ENCODE results near the gene SLC22A8.
"Not testable (repeated sequence)": the region's sequence is repeated elsewhere in the genome, so short reads cannot be mapped to it uniquely, and the experiment has no call there.

The SLC22A8 gene

DNA sequence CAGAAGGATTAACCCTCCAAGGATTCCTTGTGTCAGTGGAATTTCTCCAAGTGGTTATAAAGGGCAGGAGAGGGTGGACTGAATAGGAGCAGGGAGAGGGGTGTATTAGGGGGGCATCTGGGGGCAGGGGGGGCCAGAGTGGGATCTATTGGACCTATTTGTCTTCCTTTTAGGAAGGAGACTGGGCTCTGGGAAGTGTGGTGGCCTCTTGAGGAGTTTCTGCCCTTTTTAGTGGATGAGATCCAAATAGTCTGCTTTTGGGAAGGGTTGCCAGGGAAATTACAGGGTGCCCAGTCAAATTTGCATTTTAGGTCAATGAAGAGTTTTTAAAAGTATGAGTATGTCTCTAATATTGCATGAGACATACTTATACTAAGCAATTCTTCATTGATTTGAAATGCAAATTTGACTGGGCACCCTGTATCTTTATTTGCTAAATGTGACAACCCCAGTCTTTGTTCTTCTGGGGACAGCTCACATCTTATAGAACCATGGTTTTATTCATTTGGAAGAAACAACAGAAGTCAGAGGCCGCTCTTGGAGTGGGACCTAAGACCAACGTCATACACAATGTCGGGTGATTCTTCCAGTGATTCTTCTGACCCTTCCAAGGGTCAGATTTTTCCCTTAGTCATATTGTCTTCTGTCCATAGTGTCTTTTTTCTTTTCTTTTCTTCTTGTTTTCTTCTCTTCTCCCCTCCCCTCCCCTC, 30.4 kb downstream of the SLC22A8 start:
- no peak for DNase-seq

DNA sequence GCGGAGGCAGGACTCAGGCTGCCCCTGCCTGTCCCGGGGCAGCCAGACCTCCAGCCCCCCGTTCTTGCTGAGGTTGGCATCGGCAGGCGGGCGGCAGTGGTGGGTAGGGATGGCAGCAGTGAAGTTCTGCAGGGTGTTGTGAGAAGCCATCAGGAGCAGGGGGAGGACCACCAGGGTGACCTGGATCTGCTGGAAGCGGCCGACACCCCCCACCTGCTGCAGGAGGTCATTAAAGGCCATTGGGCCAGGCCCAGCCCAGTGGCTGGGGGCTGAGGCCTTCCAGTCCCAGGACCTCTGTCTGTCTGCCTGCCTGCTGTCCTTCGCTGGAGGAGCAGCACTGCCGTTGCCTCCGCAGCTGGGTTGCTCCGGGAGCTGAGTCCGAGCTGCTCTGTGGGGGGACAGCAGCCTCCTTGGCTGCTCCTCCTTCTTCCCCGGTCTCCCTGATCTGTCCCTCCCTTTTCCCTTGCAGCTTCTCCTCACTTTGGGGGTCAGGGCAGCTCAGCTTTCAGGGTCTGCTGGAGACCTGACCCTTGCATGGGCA, 31.1 kb downstream of the SLC22A8 start, which contains the start of gene SLC22A6:
TSS of gene SLC22A6 (minus strand) at position 517 of the 541 bp plus-strand sequence. CDS start at position 240, 277 bp downstream.
- DNase-seq = no peak

DNA sequence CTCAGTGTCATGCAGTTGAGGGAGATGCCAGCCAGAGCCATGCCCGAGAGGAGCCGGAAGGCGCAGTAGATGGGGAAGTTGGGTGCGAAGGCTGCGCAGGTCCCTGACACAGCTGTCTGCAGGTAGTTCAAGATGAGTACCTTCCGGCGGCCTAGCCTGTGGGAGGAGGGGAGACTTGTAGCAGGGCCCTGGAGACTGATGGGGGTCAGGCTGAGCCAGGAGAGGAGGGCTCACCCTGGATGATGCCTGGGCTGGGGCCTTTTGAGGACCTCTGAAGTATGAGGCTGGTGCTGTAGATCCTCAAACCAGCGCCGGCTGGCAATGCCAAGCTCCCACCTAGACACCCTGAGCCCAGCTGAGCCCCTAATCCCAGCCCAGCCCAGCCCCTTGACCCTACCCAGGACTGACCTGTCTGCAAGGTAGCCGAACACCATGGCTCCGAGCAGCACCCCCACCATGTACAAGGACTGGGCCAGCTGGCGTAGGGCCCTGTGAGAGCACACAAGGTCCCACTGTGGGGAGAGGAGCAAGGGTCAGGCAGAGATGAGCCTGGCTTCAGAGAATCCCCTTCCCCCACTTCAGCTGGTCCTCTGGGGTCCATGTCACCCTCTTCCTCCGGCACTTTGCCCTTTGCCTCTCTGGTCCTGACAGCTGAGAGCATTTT, 32.0 kb downstream of the SLC22A8 start:
- no peak for DNase-seq

DNA sequence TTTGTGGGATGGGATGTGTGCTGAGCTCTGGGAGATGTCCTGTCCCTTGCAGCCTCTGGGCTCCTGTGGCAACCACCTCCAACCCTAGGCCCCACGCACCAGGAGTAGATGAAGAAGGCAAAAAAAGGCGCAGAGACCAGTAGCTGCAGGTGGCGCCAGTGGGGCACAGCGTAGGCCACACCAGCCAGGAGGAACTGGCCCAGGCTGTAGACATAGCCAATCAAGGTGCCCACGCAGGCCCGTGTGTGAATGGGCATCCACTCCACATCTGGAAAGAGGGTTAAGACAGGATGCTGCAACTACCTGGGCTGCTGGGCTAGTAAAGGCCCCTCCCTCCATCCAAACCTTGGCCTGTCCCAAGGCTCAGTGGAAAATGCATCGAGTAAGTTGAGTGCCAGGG, 33.9 kb downstream of the SLC22A8 start:
- no peak for DNase-seq

DNA sequence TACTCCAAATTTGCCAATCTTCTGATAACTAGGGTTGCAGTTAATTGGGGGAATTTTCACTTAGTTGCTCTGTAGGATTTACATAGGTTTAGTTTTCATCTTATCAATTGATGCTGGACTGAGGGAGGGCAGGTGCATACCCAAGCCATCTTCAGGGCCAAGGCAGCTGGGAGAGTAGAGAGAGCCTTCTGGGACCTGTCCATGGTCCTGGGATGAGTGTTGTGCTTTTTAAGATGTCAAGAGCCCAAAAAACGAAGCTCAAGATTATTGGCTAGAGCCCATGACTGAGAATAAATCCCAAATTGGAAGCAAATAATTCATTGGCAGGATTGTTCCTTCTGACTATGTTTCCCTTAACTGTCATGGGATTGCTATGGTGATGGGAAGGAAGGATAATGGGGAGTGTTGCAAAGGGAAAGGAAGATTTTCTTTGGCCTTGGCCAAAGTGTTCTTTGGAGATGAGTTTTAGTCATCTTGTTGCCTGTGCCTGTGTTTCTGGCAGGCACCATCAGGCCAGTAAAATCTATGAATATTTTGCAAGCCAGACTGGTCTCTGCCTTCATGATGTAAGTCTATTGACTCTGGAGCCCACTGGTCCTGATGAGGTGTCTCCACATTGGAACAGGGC, 35.4 kb downstream of the SLC22A8 start:
- no peak for DNase-seq

DNA sequence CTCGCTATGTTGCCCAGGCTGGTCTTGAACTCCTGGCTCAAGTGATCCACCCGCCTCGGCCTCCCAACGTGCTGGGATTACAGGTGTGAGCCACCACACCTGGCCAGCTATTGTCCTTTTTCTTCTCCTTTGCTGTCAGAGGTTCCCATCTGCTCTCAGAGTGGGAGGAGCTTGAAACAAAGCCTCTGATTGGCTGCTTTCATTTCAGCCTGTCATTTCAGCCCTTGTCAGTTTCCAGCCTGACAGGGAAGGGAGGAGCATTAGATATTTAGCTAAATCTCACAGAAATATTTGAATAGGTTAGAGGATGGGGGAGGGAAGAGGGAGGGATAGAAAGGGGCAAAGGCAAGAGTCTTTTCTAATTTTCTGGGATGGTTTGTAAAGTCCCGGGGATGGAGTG, 39.5 kb downstream of the SLC22A8 start:
- no peak for DNase-seq

DNA sequence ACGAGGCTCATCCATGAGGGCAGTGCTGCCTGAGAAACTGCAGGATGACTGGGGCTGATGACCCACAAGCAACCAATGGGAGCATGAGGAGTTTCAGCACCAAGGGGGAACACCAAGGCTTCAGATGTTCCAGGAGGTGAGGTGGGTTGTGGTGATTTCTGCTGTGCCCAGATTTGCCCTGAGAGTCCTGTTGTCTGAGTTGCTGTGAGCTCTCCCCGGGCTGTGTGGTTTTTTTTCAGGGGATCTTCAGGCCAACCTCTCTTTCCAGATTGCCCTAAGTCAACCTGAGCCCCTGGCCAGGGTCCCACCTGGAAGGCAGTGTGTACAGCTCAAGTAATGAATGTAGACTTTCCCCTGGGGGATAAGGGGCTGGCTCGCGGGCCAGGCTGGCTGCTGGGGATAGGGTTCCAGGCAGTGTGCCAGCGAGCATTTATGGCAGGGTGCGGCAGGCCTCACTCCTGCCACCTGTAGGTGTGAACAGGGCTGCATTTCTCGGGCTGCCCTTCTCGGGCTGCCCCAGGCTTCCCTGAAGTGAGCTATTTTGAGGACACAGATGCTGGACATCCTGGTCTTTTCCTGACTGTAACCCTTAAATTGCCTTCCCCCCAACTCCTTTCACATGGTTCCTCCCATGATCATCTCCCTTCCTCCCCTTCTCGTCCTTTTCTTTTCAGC, 40.7 kb downstream of the SLC22A8 start:
- no peak for DNase-seq

DNA sequence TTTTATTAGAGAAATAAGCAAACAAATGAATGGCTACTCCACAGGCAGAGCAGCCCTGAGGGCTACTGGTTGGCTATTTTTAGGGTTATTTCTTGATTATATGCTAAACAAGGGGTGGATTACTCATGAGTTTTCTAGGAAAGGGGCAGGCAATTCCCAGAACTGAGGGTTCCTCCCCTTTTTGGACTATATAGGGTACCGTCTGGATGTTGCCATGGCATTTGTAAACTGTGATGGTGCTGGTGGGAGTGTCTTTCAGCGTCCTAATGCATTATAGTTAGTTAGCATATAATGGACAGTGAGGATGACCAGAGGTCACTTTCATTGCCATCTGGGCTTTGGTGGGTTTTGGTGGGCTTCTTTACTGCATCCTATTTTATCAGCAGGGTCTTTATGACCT, 50.1 kb downstream of the SLC22A8 start:
- DNase-seq = no peak

DNA sequence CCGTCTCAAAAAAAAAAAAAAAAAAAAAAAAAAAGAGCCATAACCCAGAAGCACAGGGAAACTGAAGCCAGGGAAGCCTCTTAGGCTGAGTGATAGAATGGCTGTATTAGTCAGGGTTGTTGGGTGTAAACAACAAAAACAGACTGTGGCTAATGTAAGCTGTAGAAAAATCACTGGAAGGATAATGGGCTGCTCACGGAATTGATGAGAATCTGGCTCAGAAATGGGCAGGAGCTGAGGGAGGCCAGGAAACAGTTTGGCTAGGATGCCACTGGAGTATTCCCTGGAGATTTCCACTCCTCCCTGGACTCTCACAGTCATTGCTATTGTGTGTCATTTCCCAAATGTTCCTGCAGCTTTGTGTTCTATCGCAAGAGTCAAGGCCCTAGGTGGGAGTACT, 53.2 kb downstream of the SLC22A8 start:
- DNase-seq = no peak

DNA sequence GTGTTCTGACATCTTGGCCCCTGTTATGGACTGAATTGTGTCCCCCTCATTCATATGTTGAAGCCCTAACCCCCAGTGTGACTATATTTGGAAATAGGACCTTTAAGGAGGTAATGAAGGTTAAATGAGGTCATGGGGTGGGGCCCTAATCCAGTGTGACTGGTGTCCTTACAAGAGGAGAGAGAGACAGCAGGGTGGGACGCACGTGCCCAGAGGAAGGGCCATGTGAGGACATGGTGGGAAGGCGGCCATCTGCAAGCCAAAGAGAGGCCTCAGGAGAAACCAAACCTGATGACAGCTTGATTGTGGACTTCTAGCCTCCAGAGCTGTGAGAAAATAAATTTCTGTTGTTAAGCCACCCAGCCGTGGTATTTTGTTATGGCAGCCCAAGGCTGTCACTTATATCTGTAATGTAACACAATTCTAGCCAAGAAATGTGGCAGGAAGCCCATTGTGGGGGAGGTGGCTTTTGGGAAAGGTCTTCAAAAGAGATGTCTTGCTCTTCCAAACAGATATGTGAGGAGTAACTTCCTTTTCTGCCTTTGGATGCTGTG, 54.5 kb downstream of the SLC22A8 start:
- DNase-seq = no peak

DNA sequence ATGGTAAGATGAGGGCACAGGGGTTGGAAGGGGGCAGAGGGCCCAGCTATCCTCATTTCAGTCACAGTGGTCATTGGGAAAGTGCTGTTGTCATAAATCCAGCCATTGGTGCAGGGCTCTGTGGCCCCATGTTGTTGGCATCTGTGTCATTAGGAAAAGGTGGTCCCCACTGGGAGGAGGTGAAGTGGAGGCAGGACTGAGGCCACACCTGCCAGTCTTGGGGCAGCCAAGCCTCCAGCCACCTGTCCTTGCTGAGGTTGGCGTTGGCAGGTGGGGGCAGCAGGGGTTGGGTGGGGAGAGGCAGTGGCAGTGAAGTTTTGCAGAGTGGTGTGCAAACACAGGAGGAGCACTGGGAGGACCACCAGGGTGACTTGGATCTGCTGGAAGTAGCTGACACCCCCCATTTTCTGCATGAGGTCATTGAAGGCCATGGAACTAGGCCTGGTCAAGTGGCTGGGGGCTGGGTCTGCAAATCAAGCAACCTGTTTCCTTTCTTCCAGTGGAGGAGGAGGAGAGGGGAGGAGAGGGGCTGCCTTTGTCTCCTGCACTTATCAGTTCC, 56.1 kb downstream of the SLC22A8 start:
- no peak for DNase-seq

DNA sequence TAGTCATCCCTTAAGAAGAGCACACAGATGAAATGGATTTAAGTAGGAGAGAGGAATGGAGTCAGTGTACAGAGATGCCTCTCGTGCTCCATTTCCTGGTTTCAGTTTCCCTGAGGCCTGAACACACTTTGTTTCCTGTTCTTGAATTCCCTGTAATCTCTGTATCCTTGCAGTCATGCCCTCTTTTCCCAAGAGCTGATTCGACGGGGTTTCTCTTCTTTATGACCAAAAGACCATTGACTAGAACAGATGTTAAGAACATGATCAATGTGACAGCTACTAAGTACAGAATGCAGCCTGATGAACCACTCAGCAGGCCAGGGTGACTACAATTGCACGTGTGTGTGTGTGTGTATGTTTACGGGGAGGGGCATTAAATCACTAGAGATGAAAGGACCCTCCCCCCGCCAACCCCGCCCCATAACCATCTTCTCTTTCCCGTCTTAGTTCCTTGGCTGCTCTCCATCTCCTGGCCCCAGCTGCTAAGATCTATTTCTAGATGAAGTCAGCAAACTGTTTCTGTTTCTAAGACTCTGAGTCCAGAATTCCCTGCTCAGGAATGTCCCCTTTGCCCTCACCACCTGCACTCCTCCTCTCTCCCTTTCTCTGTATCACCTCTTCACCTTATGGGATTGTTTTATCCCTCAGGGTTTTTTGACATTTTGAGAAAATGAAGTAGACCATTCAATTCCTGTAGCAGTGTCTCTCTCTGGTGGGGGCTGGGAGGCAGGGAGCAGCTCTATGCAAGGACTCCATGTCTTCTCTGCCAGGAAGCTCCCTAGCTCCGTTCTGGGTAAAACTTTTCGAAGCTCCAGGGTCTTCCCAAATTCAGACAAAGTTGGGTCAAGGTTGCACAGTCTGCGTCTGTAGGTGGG, 56.9 kb downstream of the SLC22A8 start:
- no peak for DNase-seq

DNA sequence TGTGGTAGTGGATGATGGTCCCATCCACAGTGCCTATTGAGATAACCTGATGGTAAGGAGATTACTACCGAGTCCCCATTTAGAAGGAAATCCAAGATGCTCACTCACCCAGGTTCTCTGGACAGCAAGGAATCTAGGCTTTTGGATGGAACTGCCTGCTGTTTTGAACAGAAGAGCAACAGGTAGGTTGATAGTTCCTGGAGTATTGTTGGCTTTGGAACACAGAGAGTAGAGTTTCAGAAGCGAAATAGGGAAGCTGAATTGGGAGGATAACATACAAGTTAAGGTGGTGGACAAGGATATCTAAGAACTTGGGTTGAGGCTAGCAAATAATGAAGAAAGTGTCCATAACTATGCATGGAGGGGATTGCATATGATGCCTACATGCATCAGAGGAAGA, 58.5 kb downstream of the SLC22A8 start:
- DNase-seq = no peak

DNA sequence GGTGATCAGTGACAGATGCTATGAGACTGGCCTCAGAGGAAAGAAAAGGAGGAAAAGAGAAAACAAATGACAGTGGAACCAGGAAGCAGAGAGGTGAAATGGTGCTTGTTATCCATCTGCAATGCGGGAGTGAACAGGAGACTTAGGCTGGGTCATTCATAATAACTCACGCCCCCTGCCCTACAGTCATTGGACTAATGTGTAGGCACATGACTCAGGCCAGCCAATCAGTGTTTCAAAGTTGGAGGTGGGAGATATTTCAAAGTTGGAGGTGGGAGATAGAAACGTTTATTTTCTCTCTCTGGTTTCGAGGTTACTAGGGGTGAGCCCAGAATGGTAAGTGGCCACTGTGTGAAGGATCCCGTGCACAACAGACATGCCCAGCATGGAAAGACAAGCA, 61.2 kb downstream of the SLC22A8 start:
- no peak for DNase-seq

DNA sequence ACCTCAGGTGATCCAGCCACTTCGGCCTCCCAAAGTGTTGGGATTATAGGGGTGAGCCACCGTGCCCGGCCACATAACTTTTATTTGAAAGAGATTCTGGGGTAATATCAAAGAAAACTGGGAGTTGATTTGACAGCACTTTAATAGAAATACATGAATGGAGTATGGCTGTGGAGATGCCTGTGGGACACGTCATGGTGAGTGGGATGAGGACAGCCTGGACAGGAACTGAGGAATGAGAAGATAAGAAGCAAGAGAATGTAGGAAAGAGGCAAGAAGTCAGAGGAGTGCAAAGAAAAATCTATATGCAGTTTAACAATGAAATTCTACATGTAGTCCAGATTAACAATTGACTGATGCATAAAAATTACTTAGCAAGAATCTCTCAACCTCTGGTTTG, 61.8 kb downstream of the SLC22A8 start:
- DNase-seq = no peak

DNA sequence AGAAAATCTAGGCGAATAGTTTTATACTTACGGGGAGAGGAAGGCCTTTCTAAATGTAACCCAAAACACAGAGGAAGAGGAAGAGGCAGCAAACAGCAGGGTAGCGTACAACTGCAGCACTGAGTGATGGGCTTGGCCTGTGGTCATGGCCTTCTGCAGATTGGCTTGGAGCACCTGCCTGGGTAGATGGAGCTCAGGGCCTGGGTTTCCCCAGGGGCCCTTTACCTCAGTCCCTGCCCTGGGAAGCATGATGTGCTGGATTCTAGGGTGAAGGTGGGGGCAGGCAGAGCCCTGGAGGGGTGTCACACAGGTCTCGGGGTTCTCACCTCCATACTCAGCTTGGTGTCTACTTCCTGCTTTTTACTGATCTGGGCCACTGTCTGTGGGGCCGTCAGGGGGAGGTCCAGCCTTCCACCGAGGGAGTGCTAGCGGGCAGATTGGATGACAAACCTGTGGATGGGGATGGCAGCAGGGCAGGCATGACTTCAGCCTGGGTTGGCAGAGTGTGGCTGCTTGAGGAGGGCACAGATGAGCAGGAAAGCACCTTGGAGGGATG, 66.8 kb downstream of the SLC22A8 start:
- DNase-seq = no peak

DNA sequence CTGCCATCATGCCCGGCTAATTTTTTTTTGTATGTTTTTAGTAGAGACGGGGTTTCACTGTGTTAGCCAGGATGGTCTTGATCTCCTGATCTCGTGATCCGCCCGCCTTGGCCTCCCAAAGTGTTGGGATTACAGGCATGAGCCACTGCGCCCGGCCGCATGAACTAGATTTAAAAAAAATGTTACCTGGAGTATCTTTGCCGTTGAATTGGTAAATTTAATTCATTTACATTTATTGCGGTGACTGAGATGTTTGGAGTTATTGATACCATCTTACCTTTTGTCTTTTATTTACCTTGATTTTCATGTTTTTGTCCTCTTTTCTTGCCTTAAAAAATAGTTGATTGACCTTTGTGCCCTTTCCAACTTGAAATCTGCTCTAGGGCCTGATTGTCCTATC, 70.1 kb downstream of the SLC22A8 start:
- DNase-seq = not testable (repeated sequence)

All from CD4-positive, alpha-beta T cell treated with Interleukin-21 for 1 hour (primary cell).